Prostate gland (tissue), 2 donors: ENCODE data around the gene BRF1. TPM values are rescaled to one million over a fixed set of nuclear protein-coding genes. Genes with fewer than 3 reads are reported as not detected.

Source experiments
- DNase-seq: peaks from one replicate; pipeline ENCODE4 v3.0.0-alpha.2; 2019; ENCODE audit warnings: low spot score
- H3K27ac ChIP-seq, 2 donors: fragments of 200-600 bp; sonication (generic); 2 replicates each; pipeline ENCODE4 v1.5.1; 2017 to 2019
- H3K27me3 ChIP-seq: fragments of 200-600 bp; sonication (generic); replicated peaks from 2 replicates; pipeline ENCODE4 v1.5.1; 2019; ENCODE audit not compliant: insufficient read depth
- H3K36me3 ChIP-seq, 2 donors: fragments of 200-600 bp; sonication (generic); 1 replicate in 1 of 2; 2 replicates in 1 of 2; pipeline versions ENCODE4 v1.5.1 to v1.8.1; 2017 to 2019
- H3K4me1 ChIP-seq: fragments of 200-600 bp; sonication (generic); replicated peaks from 2 replicates; pipeline ENCODE4 v1.5.1; 2019
- H3K4me3 ChIP-seq, 2 donors: fragments of 200-600 bp; sonication (generic); 2 replicates each; pipeline ENCODE4 v1.5.1; 2017 to 2019
- H3K9me3 ChIP-seq: fragments of 200-600 bp; sonication (generic); 2 replicates; pipeline ENCODE4 v1.5.1; 2017
- POLR2A ChIP-seq: fragments of 450-650 bp; IDR thresholded peaks from one replicate; pipeline ENCODE4 v1.6.1; 2016; ENCODE audit warnings: antibody characterized with exemption, mild to moderate bottlenecking
- POLR2AphosphoS5 ChIP-seq: sonication (generic); formaldehyde crosslinking; IDR thresholded peaks from one replicate; pipeline ENCODE4 v1.6.1; 2017; ENCODE audit warnings: antibody characterized with exemption
- WGBS: methylation state at CpG from one replicate; pipeline ENCODE4 v1.1.5; 2018; 5-methylcytosine and 5-hydroxymethylcytosine counted together
- intact Hi-C: fragments of 100-400 bp; cut with DNase I; formaldehyde crosslinking; loops from one replicate; pipeline ENCODE4 v1.14.2; 2022
- total RNA-seq, 2 donors: library from RNA; depleted of rRNA; stranded (reverse); fragments of >200 nt; gene quantifications; one replicate each; pipeline ENCODE4 v1.1.0, GENCODE V29; 2016
- TF ChIP-seq, protein P1 (sequence below), 4 experiments: fragments of 200-600 bp in 2 of 4; fragments of 450-650 bp in 2 of 4; sonication (generic) in 2 of 4; IDR thresholded peaks; 1 replicate in 3 of 4; 2 replicates in 1 of 4; pipeline ENCODE4 v1.5.1; 2016 to 2019; ENCODE audit warnings: antibody characterized with exemption in 4 of 4, mild to moderate bottlenecking in 2 of 4, moderate library complexity in 2 of 4

The BRF1 gene
- total RNA-seq, 2 donors from 2014 or later: 64.9 to 88.9 TPM

DNA sequence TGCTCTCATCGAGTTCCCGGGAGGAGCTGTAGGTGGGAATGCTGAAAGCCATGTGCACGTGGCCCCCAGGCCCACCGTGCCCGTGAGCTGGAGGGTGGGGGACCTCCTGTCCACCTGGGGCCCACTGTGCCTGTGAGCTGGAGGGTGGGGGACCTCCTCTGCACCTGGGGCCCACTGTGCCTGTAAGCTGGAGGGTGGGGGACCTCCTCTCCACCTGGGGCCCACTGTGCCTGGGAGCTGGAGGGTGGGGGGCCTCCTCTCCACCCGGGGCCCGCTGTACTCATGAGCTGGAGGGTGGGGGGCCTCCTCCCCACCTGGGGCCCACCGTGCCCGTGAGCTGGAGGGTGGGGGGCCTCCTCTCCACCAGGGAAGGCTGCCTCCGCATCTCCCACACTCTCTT is 105.8 kb downstream of the BRF1 start:
- no peak overlapping the region for H3K4me3 ChIP-seq
- DNase-seq: no peak
- no peaks in the 10 kb centered on the region for H3K4me1 ChIP-seq
- no peaks in the 10 kb centered on the region for H3K36me3 ChIP-seq
- WGBS: 78% methylated on average over 10 of the region's 10 CpGs
- peaks cover 3% of the 10 kb centered on the region for H3K27me3 ChIP-seq
- H3K9me3 ChIP-seq: no peaks in the 10 kb centered on the region
- TF ChIP-seq POLR2A (no peak), POLR2AphosphoS5 (no peak)
- no peak overlapping the region for H3K27ac ChIP-seq
- intact Hi-C loops: no loop called here

DNA sequence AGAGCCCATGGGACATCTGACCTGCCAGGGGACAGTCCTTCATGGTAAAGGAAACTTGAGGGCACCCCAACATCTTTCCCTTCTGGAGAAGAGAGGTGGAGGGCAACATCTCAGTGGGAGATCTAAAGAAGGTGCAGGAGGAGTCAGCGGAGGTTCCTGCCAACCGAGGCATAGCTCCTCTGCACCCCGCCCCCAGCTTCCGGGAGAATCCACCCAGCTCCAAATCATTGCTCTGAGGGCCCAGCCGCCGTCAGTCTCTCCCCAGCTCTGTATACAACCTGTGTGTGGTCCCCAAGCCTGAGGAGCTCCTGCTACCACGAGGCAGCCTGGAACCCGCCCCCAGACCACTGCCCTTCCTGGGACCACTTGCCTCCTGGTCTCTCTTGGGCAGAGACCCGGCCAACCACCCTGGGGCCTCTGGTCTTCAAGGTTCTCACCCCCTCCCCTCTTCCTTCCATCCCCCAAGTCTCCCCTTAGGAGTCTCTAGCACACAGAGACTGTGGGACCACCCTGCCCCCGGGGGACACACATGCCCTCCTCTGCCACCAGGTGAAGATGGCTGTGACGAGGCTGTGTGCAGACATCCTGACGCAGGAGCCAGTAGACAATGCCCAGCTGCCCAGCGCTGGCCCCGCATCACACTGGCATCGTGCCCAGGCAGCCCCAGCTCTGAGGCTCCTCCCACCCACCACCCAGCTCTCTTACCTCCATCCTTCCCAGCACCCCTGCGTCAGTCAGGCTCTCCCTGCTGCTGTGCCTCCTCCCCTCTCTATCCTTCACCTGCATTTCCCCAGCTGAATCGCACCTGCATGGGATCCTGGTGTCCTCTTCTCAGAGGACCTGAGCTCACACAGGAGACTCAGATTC is 106.7 kb downstream of the BRF1 start:
- Histone ChIP-seq H3K27ac (no peak overlapping the region), H3K27me3 (peaks cover 3% of the 10 kb centered on the region), H3K9me3 (no peaks in the 10 kb centered on the region), H3K4me3 (no peak overlapping the region), H3K4me1 (no peaks in the 10 kb centered on the region), H3K36me3 (no peaks in the 10 kb centered on the region)
- no peak for DNase-seq
- 31% methylated on average over 17 of the region's 17 CpGs for WGBS
- intact Hi-C loops: no loop called here
- TF ChIP-seq POLR2AphosphoS5 (no peak), POLR2A (no peak)
- TF ChIP-seq, protein P1, sequence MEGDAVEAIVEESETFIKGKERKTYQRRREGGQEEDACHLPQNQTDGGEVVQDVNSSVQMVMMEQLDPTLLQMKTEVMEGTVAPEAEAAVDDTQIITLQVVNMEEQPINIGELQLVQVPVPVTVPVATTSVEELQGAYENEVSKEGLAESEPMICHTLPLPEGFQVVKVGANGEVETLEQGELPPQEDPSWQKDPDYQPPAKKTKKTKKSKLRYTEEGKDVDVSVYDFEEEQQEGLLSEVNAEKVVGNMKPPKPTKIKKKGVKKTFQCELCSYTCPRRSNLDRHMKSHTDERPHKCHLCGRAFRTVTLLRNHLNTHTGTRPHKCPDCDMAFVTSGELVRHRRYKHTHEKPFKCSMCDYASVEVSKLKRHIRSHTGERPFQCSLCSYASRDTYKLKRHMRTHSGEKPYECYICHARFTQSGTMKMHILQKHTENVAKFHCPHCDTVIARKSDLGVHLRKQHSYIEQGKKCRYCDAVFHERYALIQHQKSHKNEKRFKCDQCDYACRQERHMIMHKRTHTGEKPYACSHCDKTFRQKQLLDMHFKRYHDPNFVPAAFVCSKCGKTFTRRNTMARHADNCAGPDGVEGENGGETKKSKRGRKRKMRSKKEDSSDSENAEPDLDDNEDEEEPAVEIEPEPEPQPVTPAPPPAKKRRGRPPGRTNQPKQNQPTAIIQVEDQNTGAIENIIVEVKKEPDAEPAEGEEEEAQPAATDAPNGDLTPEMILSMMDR (IDR thresholded peaks at IDR 0.05): no peak

DNA sequence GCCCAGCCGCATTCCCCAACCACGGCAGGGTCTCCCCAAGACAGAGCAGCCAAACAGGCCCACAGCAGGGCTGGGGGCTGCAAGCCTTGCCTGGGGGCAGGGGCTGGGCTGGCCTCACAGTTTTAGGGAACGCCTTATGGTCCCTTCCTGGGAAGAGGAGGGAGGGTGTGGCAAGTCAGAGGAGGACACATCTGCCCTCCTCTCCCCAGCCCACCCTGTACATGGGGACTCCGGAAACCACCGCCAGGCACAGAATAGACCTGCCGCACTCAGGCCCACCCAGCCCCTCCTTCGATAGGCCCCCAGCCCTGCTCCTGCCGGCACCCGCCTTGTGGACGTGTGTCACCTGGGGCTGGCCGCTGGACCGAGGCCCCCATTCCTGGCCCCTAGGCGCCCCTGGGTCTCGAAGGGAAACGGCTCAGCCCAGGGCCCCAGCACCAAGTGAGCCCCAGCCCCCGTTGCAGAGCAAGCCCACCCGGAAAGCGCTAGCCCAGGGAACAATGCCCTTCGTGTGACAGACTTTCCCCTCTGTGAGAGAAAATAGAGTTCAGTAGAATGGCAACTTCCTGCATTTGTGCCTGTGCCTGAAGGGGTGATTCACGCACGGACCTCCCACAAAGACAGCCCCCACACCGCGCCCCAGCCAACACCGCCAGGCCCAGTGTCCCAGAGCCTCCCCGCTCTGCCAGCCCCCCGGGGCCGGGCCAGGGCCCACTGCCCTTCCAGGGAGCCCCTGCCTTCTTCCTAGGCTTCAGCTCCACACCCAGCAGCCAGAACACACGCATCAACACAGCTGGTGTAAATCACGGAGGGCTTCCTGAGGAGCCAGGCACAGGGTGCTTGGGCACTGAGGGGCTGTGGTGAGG is 107.7 kb downstream of the BRF1 start:
- H3K36me3 ChIP-seq: no peaks in the 10 kb centered on the region
- no peak overlapping the region for H3K27ac ChIP-seq
- no peak overlapping the region for H3K4me3 ChIP-seq
- H3K27me3 ChIP-seq: peaks cover 3% of the 10 kb centered on the region
- intact Hi-C loops: no loop called here
- H3K9me3 ChIP-seq: no peaks in the 10 kb centered on the region
- H3K4me1 ChIP-seq: no peaks in the 10 kb centered on the region
- DNase-seq: no peak
- no peak for TF ChIP-seq POLR2AphosphoS5
- TF ChIP-seq, protein P1 (IDR thresholded peaks at IDR 0.05): no peak
- no peak for TF ChIP-seq POLR2A
- WGBS: 42% methylated on average over 19 of the region's 29 CpGs

DNA sequence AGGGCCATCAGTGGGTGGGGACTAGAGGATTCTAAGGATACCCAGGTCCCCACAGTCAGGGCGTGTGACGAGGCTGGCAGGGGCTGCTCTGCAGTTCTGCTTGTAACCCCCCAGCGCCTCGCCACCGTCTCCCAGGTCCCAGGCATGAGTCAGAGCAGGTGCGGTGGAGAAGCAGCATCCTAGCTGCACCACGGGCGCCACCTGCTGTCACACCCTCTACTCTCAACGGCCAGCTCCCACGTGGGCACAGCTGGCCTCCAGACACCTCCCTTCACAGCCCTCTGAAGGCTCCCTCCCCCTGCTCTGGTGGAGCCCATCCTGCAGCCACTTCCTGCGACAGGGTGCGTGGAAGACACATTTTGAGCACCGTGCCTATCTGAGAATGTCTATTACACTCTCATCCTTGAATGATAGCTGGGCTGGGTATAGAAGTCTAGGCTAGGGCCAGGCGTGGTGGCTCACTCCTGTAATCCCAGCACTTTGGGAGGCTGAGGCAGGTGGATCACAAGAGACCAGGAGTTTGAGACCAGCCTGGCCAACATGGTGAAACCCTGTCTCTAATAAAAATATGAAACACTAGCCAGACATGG is 112.8 kb downstream of the BRF1 start:
- 53% methylated on average over 14 of the region's 14 CpGs for WGBS
- TF ChIP-seq POLR2AphosphoS5 (no peak), POLR2A (no peak)
- TF ChIP-seq, protein P1 (IDR thresholded peaks at IDR 0.05): peak in 1 of 4 experiments; percentile 22
- no peaks in the 10 kb centered on the region for H3K9me3 ChIP-seq
- no peaks in the 10 kb centered on the region for H3K27me3 ChIP-seq
- H3K36me3 ChIP-seq: no peaks in the 10 kb centered on the region
- no peak overlapping the region for H3K27ac ChIP-seq
- H3K4me1 ChIP-seq: no peaks in the 10 kb centered on the region
- intact Hi-C loops: no loop called here
- DNase-seq: no peak
- H3K4me3 ChIP-seq: no peak overlapping the region

DNA sequence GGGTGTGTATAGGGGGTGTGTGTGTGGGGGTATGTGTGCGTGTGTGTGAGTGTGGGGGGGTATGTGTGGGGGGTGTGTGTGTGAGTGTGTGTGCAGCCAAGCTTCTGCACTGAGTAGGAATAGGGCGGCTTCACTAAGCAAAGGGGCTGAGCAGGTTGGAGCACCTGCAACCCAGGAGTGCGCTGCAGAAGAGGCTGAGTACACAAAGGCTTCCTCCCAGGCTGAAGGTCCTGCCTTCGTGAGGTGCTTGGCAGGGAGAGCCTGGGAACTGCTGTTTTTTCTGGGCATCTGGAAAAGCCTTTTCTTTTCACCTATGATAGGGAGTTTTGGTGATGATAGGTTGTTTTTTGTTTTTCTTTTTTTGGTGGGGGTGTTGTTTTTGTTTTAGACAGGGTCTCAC is 113.7 kb downstream of the BRF1 start:
- Histone ChIP-seq H3K27me3 (no peaks in the 10 kb centered on the region), H3K9me3 (no peaks in the 10 kb centered on the region), H3K4me3 (no peak overlapping the region), H3K4me1 (no peaks in the 10 kb centered on the region), H3K36me3 (no peaks in the 10 kb centered on the region), H3K27ac (no peak overlapping the region)
- no peak for TF ChIP-seq POLR2A
- no peak for TF ChIP-seq POLR2AphosphoS5
- TF ChIP-seq, protein P1 (IDR thresholded peaks at IDR 0.05): no peak
- 52% methylated on average over 4 of the region's 4 CpGs for WGBS
- DNase-seq: no peak
- intact Hi-C loops: no loop called here
